Activated naive CD4-positive, alpha-beta T cell treated with anti-CD3 and anti-CD28 coated beads, Interleukin-2, amount 10 ng/mL, durations not matched to agents 7 days and 5 days (primary cell): Measurements from ENCODE around the gene CALM1.
"Not testable (repeated sequence)": the region's sequence is repeated elsewhere in the genome, so short reads cannot be mapped to it uniquely, and the experiment has no call there.

Experiments used
- CTCF ChIA-PET: fragments of 350-600 bp; sonication (Branson Sonifier 250); formaldehyde crosslinking; loops from one replicate; lab custom pipeline; 2021; ENCODE audit warnings: antibody characterized with exemption; lab: Charles Lee
- DNase-seq: peaks from one replicate; pipeline ENCODE4 v3.0.0-alpha.2; 2020
- H3K27ac Mint-ChIP-seq: one replicate; pipeline ENCODE4 v1.8.0; 2021; ENCODE audit warnings: mild to moderate bottlenecking, moderate library complexity, mixed read lengths
- H3K27me3 Mint-ChIP-seq: one replicate; pipeline ENCODE4 v1.8.0; 2021; ENCODE audit warnings: mild to moderate bottlenecking, mixed read lengths
- H3K36me3 Mint-ChIP-seq: one replicate; pipeline ENCODE4 v1.8.0; 2021; ENCODE audit warnings: mixed read lengths
- H3K4me1 Mint-ChIP-seq: one replicate; pipeline ENCODE4 v1.8.0; 2021; ENCODE audit warnings: mixed read lengths
- H3K4me3 Mint-ChIP-seq: one replicate; pipeline ENCODE4 v1.8.0; 2021; ENCODE audit warnings: mild to moderate bottlenecking, moderate library complexity, mixed read lengths
- H3K9me3 Mint-ChIP-seq: one replicate; pipeline ENCODE4 v1.8.0; 2021; ENCODE audit warnings: mixed read lengths

CALM1 gene

DNA sequence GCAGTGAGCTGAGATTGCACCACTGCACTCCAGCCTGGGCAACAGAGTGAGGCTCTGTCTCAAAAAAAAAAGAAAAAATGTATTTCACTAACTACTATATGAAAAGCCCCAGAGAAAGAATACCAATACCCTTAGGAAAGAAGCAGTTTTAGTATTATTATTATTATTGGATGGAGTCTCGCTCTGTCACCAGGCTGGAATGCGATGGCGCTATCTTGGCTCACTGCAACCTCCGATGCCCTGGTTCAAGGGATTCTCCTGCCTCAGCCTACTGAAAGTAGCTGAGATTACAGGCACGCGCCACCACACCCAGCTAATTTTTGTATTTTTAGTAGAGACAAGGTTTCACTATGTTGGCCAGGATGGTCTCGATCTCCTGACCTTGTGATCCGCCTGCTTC is 2.0 kb upstream of the CALM1 start:
- H3K27me3 Mint-ChIP-seq, CTCF ChIA-PET, H3K27ac Mint-ChIP-seq, H3K4me3 Mint-ChIP-seq, DNase-seq, H3K9me3 Mint-ChIP-seq: not testable (repeated sequence)
- H3K36me3 Mint-ChIP-seq: peaks cover 16% of the 10 kb centered on the region
- peaks cover 15% of the 10 kb centered on the region for H3K4me1 Mint-ChIP-seq

DNA sequence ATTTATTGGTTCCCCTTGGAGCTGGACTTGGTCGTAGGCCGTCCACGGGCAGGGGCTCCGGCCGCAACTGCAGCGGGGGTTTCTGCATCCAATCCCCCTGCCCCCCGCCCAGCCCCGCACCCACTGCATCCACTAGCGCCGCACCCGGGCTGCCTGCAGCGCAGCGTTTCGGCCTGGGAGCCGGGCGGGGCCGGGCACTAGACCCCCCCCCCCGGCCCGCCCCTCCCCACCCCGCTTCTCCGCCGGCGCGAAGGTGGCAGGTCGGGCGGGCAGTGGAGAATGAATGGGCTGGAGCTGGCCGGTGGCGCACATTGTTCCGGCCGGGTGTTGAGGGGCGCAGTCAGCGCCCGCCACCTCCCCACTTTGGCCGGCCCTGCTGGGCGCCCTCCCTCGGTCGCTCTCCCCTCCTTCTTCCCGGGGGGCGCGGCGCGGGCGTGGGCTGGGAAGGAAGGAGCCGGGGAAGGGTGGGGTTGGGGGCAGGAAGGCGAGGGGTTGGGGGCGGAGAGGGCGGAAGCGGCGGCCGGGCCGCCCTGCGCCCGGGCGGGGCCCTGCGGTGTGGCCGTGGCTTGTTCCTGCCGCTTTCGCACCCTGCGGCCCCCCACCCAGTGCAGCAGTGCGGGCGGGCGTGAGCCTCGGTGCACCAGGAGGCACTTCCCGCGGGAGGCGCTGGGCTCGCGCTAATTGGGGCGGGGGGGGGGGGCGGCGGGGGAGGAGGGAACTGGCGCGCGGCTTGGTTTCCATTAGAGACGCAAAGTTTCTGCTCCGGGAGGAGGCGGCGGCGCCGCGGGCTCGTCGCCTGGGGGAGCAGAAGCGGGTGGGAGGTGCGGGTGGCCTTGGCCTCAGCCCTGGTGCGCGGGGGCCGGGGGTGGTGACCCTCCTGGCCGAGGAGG is 841 bp downstream of the CALM1 start:
- peaks cover 10% of the 10 kb centered on the region for H3K27me3 Mint-ChIP-seq
- peaks cover 44% of the 10 kb centered on the region for H3K4me1 Mint-ChIP-seq
- peak; percentile 85 for DNase-seq
- H3K36me3 Mint-ChIP-seq: peaks cover 45% of the 10 kb centered on the region
- CTCF ChIA-PET: interaction anchor here (1.5 kb wide), 1 partner anchor 14 kb away, joined by 7 read pairs; no protein-coding TSS in a partner anchor
- peak overlapping the region; percentile 97 for H3K4me3 Mint-ChIP-seq
- H3K9me3 Mint-ChIP-seq: no peaks in the 10 kb centered on the region
- peak overlapping the region; percentile 100 for H3K27ac Mint-ChIP-seq

GRCh38 chr14:90398315-90398839 is 1.5 kb downstream of the CALM1 start:
- Mint-ChIP-seq H3K4me1 (peaks cover 49% of the 10 kb centered on the region), H3K9me3 (no peaks in the 10 kb centered on the region), H3K27ac (peak overlapping the region; percentile 100), H3K4me3 (peak overlapping the region; percentile 97), H3K27me3 (peaks cover 10% of the 10 kb centered on the region), H3K36me3 (peaks cover 52% of the 10 kb centered on the region)
- peak; percentile 74 for DNase-seq
- CTCF ChIA-PET: interaction anchor here (0.7 to 2.3 kb wide), 3 partner anchors 14 to 299 kb away, joined by 5 to 26 read pairs (median 7); no protein-coding TSS in a partner anchor

- H3K4me1 Mint-ChIP-seq: peaks cover 54% of the 10 kb centered on the region
- peaks cover 58% of the 10 kb centered on the region for H3K36me3 Mint-ChIP-seq
- no peaks in the 10 kb centered on the region for H3K9me3 Mint-ChIP-seq
- CTCF ChIA-PET: interaction anchor here (0.6 to 2.3 kb wide), 10 partner anchors 10 to 299 kb away, joined by 3 to 26 read pairs (median 4); no protein-coding TSS in a partner anchor
- H3K27ac Mint-ChIP-seq: peak overlapping the region; percentile 100
- peaks cover 10% of the 10 kb centered on the region for H3K27me3 Mint-ChIP-seq
- no peak for DNase-seq
- H3K4me3 Mint-ChIP-seq: peak overlapping the region; percentile 97
Observed at GRCh38 chr14:90398841-90399540, 2.2 kb downstream of the CALM1 start.

DNA sequence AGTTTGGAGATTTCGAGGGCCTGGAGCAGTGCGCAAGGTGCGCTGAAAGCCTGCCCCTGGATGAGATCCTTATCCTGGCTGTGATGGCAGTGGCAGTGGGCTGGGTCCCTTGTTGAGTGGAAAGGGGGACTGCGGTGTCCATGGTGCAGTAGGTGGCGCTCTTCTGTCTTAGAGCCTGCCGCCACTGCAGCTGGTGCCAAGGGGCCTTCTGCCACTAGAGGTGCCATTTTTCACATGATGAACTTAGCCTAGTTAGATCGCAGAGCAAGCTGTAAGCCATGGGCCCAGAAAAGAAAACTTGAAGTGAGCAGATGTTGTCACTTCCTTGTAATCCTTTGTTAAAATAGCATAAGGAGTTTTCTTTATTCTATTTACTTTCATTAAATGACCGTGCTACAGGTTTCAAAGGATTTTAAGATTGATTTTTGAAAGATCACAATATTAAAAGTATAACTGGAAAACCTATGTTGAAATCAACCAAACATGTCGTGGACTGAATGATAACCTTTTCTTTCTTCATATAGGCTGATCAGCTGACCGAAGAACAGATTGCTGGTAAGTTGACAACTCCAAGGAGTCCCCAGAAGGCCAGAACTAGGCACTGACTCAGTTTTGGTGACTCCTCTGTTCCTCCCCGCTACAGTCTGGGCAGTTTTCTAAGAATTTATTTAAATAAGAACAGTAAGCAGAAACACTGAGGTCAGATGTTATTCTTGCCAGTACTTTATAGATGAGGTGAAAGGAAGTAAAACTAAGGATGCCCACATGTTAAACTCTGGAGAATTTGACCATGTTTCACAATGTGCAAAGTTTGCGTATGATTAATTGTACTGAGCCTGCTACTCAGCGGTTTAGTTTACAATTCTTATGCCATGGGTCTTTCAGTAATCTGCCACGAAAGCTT is 3.0 kb downstream of the CALM1 start:
- peaks cover 65% of the 10 kb centered on the region for H3K36me3 Mint-ChIP-seq
- peaks cover 57% of the 10 kb centered on the region for H3K4me1 Mint-ChIP-seq
- peak overlapping the region; percentile 97 for H3K4me3 Mint-ChIP-seq

GRCh38 chr14:90400904-90401561 is 4.2 kb downstream of the CALM1 start:
- DNase-seq: no peak
- H3K27ac Mint-ChIP-seq: peak overlapping the region; percentile 55
- H3K9me3 Mint-ChIP-seq: no peaks in the 10 kb centered on the region
- peak overlapping the region; percentile 24 for H3K4me3 Mint-ChIP-seq
- peaks cover 5% of the 10 kb centered on the region for H3K27me3 Mint-ChIP-seq
- peaks cover 56% of the 10 kb centered on the region for H3K4me1 Mint-ChIP-seq
- CTCF ChIA-PET: interaction anchor here (1.3 to 1.8 kb wide), 4 partner anchors 15 to 296 kb away, joined by 3 to 6 read pairs (median 4); no protein-coding TSS in a partner anchor
- H3K36me3 Mint-ChIP-seq: peaks cover 77% of the 10 kb centered on the region

More for the DNA sequence above, 3.0 kb downstream of the CALM1 start:
- CTCF ChIA-PET: interaction anchor here (0.6 to 2.3 kb wide), 16 partner anchors 9 to 298 kb away, joined by 3 to 26 read pairs (median 4); partner anchors contain the start of gene NRDE2
- Mint-ChIP-seq H3K27me3 (peaks cover 10% of the 10 kb centered on the region), H3K27ac (peak overlapping the region; percentile 100), H3K9me3 (no peaks in the 10 kb centered on the region)
- peak; percentile 92 for DNase-seq

GRCh38 chr14:90402016-90402415 is 5.2 kb downstream of the CALM1 start:
- peak overlapping the region; percentile 11 for H3K4me3 Mint-ChIP-seq
- H3K27ac Mint-ChIP-seq: peak overlapping the region; percentile 50
- peaks cover 84% of the 10 kb centered on the region for H3K36me3 Mint-ChIP-seq
- CTCF ChIA-PET: interaction anchor here (1.0 to 1.8 kb wide), 2 partner anchors 19 to 295 kb away, joined by 6 to 8 read pairs; no protein-coding TSS in a partner anchor
- H3K27me3 Mint-ChIP-seq: no peaks in the 10 kb centered on the region
- no peaks in the 10 kb centered on the region for H3K9me3 Mint-ChIP-seq
- peaks cover 59% of the 10 kb centered on the region for H3K4me1 Mint-ChIP-seq
- DNase-seq: peak; percentile 41

DNA sequence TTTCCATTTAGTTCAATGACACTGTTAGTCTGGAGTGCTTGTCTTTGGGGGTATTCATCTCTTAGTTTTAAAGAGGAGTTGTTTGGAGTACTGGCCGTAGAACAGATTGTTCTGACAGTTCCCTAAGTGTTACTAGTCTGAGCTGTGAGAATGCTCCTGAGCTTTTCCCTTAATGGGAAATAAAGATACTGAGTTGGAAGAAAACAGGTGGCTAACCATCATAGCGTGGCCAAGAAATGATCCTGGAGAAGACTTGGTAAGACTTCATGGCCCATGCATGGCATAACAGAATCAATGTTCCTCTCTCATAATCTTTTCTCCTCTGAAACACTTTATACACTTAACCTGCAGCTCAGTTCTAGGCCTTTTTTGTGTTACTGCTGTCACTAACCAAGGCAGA is 6.2 kb downstream of the CALM1 start:
- DNase-seq: no peak
- Mint-ChIP-seq H3K27me3 (no peaks in the 10 kb centered on the region), H3K36me3 (peaks cover 89% of the 10 kb centered on the region), H3K9me3 (no peaks in the 10 kb centered on the region), H3K4me1 (peaks cover 59% of the 10 kb centered on the region), H3K4me3 (no peak overlapping the region), H3K27ac (peak overlapping the region; percentile 28)
- CTCF ChIA-PET: interaction anchor here (0.9 to 1.3 kb wide), 3 partner anchors 19 to 356 kb away, joined by 3 to 8 read pairs (median 3); no protein-coding TSS in a partner anchor

DNA sequence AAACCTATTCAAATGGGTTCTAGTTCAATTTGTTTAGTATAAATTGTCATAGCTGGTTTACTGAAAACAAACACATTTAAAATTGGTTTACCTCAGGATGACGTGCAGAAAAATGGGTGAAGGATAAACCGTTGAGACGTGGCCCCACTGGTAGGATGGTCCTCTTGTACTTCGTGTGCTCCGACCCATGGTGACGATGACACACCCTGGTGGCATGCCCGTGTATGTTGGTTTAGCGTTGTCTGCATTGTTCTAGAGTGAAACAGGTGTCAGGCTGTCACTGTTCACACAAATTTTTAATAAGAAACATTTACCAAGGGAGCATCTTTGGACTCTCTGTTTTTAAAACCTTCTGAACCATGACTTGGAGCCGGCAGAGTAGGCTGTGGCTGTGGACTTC is 8.3 kb downstream of the CALM1 start:
- H3K36me3 Mint-ChIP-seq: peaks cover 76% of the 10 kb centered on the region
- H3K4me1 Mint-ChIP-seq: peaks cover 46% of the 10 kb centered on the region
- H3K27me3 Mint-ChIP-seq: no peaks in the 10 kb centered on the region
- H3K27ac Mint-ChIP-seq: no peak overlapping the region
- H3K4me3 Mint-ChIP-seq: no peak overlapping the region
- H3K9me3 Mint-ChIP-seq: no peaks in the 10 kb centered on the region
- CTCF ChIA-PET: interaction anchor here (0.7 kb wide), 1 partner anchor 1179 kb away, joined by 3 read pairs; no protein-coding TSS in a partner anchor
- DNase-seq: no peak

- no peak overlapping the region for H3K27ac Mint-ChIP-seq
- DNase-seq: no peak
- H3K27me3 Mint-ChIP-seq: no peaks in the 10 kb centered on the region
- no peak overlapping the region for H3K4me3 Mint-ChIP-seq
- peaks cover 69% of the 10 kb centered on the region for H3K36me3 Mint-ChIP-seq
- H3K4me1 Mint-ChIP-seq: peaks cover 40% of the 10 kb centered on the region
- H3K9me3 Mint-ChIP-seq: no peaks in the 10 kb centered on the region
- CTCF ChIA-PET: interaction anchor here (0.7 to 1.2 kb wide), 3 partner anchors 9 to 1179 kb away, joined by 3 to 5 read pairs (median 4); no protein-coding TSS in a partner anchor
Observed at GRCh38 chr14:90405755-90406154, 8.9 kb downstream of the CALM1 start.

DNA sequence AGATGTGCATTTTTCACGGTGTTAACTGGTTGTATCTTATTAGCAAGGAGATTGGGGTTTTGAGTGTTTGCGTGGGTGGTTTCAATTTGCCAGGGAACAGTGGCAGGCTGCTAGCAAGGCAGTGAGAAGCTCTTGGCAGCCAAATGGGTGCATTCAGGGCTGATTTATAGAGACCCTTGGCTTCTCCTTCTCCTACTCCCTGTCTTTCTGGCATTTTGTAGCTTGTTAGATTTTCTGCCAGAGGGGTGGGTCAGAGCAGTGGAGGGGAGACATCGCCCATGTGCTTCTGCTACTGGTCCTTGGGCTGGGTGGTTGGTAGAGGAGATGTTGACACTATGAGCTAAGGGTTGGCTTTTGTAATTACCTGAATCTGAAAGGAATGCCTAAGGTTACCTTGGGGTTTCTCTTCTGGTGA is 9.6 kb downstream of the CALM1 start:
- Mint-ChIP-seq H3K4me1 (peaks cover 33% of the 10 kb centered on the region), H3K27ac (peak overlapping the region; percentile 24), H3K4me3 (no peak overlapping the region), H3K27me3 (no peaks in the 10 kb centered on the region), H3K36me3 (peaks cover 63% of the 10 kb centered on the region), H3K9me3 (no peaks in the 10 kb centered on the region)
- CTCF ChIA-PET: interaction anchor here (0.5 to 1.2 kb wide), 3 partner anchors 9 to 291 kb away, joined by 3 to 5 read pairs (median 4); no protein-coding TSS in a partner anchor
- no peak for DNase-seq

GRCh38 chr14:90407230-90407629 is 10.4 kb downstream of the CALM1 start:
- H3K4me1 Mint-ChIP-seq: peaks cover 25% of the 10 kb centered on the region
- H3K4me3 Mint-ChIP-seq: no peak overlapping the region
- H3K27ac Mint-ChIP-seq: no peak overlapping the region
- CTCF ChIA-PET: interaction anchor here (1.2 kb wide), 1 partner anchor 9 kb away, joined by 3 read pairs; no protein-coding TSS in a partner anchor
- H3K9me3 Mint-ChIP-seq: no peaks in the 10 kb centered on the region
- no peak for DNase-seq
- H3K27me3 Mint-ChIP-seq: no peaks in the 10 kb centered on the region
- H3K36me3 Mint-ChIP-seq: peaks cover 55% of the 10 kb centered on the region
